ENCODE data around the gene HIF1A. TPM values are rescaled to one million over a fixed set of nuclear protein-coding genes. Genes with fewer than 3 reads are reported as not detected.

The HIF1A gene
- total RNA-seq, 1 donor from 2014 or later: 435 TPM

DNA sequence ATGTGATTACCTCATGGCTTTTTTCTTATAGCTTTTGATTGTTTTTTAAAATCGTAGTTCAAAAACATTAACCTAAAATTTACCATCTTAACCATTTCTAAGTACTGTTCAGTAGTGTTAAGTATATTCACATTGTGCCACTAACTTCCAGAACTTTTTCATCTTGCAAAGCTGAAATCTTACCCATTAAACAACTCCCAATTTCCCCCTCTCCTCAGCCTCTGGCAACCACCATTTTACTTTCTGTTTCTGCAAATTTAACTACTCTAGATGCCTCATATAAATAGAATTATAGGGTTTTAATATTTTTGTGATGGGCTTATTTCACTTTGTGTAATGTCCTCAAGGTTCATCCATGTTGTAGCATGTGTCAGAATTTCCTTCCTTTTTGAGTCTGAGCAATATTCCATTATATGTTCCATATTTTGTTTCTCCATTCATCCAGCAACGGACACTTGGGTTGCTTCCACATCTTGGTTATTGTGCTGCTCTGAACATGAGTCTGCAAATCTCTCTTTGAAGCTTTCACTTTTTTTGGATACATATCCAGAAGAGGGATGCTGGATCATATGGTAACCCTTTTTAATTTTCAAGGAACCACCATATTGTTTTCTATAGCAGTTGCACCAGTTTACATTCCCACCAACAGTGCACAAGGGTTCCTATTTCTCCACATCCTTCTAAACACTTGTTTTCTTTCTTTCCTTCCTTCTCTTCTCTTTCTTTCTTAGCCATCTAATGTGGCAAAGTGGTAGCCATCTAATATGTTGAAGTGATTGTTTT, 5.0 kb downstream of the HIF1A start:
- peaks cover 10% of the 10 kb centered on the region for H3K36me3 Mint-ChIP-seq (ENCODE audit: low read depth, unreplicated experiment)
- H4K20me1 ChIP-seq (ENCODE audit: insufficient read depth, low read length): peaks cover 93% of the 10 kb centered on the region
- H3K4me1 ChIP-seq (ENCODE audit: insufficient read depth, low read length): no peaks in the 10 kb centered on the region
- no peaks in the 10 kb centered on the region for H3K27me3 Mint-ChIP-seq (ENCODE audit: low read depth, unreplicated experiment)
- no peak overlapping the region for H2AFZ ChIP-seq (ENCODE audit: low read depth, low read length)
- no peaks in the 10 kb centered on the region for H3K9me3 ChIP-seq (ENCODE audit: insufficient read depth, low read depth, low read length)
- TF ChIP-seq, protein P1, sequence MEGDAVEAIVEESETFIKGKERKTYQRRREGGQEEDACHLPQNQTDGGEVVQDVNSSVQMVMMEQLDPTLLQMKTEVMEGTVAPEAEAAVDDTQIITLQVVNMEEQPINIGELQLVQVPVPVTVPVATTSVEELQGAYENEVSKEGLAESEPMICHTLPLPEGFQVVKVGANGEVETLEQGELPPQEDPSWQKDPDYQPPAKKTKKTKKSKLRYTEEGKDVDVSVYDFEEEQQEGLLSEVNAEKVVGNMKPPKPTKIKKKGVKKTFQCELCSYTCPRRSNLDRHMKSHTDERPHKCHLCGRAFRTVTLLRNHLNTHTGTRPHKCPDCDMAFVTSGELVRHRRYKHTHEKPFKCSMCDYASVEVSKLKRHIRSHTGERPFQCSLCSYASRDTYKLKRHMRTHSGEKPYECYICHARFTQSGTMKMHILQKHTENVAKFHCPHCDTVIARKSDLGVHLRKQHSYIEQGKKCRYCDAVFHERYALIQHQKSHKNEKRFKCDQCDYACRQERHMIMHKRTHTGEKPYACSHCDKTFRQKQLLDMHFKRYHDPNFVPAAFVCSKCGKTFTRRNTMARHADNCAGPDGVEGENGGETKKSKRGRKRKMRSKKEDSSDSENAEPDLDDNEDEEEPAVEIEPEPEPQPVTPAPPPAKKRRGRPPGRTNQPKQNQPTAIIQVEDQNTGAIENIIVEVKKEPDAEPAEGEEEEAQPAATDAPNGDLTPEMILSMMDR (IDR thresholded peaks at IDR 0.05; ENCODE audit: insufficient read depth, low read depth, low read length): no peak
- TF ChIP-seq EZH2 (IDR thresholded peaks at IDR 0.05; ENCODE audit: insufficient read depth, low read length): no peak
- peak overlapping the region; percentile 99 for H3K4me3 Mint-ChIP-seq (ENCODE audit: unreplicated experiment)
- H3K9me3 Mint-ChIP-seq (ENCODE audit: unreplicated experiment): no peaks in the 10 kb centered on the region
- no peaks in the 10 kb centered on the region for H3K36me3 ChIP-seq (ENCODE audit: insufficient read depth, low read length)
- no peak overlapping the region for H3K27ac ChIP-seq (ENCODE audit: low read depth, low read length)
- peak overlapping the region; percentile 43 for H3K4me3 ChIP-seq (ENCODE audit: insufficient read depth, low read depth, low read length)
- H3K4me1 Mint-ChIP-seq (ENCODE audit: low read depth, unreplicated experiment): peaks cover 20% of the 10 kb centered on the region
- H3K4me2 ChIP-seq (ENCODE audit: low read length): peak overlapping the region; percentile 97
- peak overlapping the region; percentile 19 for H3K9ac ChIP-seq (ENCODE audit: low read length)
- H3K27ac Mint-ChIP-seq (ENCODE audit: unreplicated experiment): peak overlapping the region; percentile 42
- FAIRE-seq (peak; percentile 70), DNase-seq (ENCODE audit: low read depth) (no peak)
- H3K27me3 ChIP-seq (ENCODE audit: insufficient read depth, low read length): no peaks in the 10 kb centered on the region
- H3K79me2 ChIP-seq (ENCODE audit: insufficient read depth, low read length): peaks cover 100% of the 10 kb centered on the region

DNA sequence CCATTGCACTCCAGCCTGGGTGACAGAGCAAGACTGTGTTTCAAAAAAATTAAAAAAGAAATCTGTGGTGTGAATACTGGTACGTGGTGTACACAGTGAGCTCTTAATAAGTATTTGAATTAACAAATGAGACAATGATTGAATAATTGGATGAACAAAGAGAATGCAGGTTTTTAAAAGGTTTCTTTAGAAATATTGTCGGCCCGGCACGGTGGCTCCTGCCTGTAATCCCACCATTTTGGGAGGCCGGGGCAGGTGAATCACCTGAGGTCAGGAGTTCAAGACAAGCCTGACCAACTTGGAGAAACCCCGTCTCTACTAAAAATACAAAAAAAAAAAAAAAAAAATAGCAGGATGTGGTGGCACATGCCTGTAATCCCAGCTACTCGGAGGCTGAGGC, 6.6 kb downstream of the HIF1A start:
- Histone ChIP-seq H4K20me1 (ENCODE audit: insufficient read depth, low read length) (peaks cover 98% of the 10 kb centered on the region), H3K9ac (ENCODE audit: low read length) (no peak overlapping the region), H3K4me2 (ENCODE audit: low read length) (peak overlapping the region; percentile 97), H3K4me1 (ENCODE audit: insufficient read depth, low read length) (no peaks in the 10 kb centered on the region), H3K36me3 (ENCODE audit: insufficient read depth, low read length) (no peaks in the 10 kb centered on the region), H3K79me2 (ENCODE audit: insufficient read depth, low read length) (peaks cover 100% of the 10 kb centered on the region), H3K9me3 (ENCODE audit: insufficient read depth, low read depth, low read length) (no peaks in the 10 kb centered on the region), H3K4me3 (ENCODE audit: insufficient read depth, low read depth, low read length) (no peak overlapping the region), H3K27me3 (ENCODE audit: insufficient read depth, low read length) (no peaks in the 10 kb centered on the region), H2AFZ (ENCODE audit: low read depth, low read length) (no peak overlapping the region), H3K27ac (ENCODE audit: low read depth, low read length) (no peak overlapping the region)
- Mint-ChIP-seq H3K4me1 (ENCODE audit: low read depth, unreplicated experiment) (peaks cover 34% of the 10 kb centered on the region), H3K4me3 (ENCODE audit: unreplicated experiment) (peak overlapping the region; percentile 83), H3K9me3 (ENCODE audit: unreplicated experiment) (no peaks in the 10 kb centered on the region), H3K27me3 (ENCODE audit: low read depth, unreplicated experiment) (no peaks in the 10 kb centered on the region), H3K36me3 (ENCODE audit: low read depth, unreplicated experiment) (peaks cover 8% of the 10 kb centered on the region), H3K27ac (ENCODE audit: unreplicated experiment) (no peak overlapping the region)
- no peak for DNase-seq (ENCODE audit: low read depth)
- FAIRE-seq: no peak
- no peak for TF ChIP-seq EZH2 (IDR thresholded peaks at IDR 0.05; ENCODE audit: insufficient read depth, low read length)
- TF ChIP-seq, protein P1 (IDR thresholded peaks at IDR 0.05; ENCODE audit: insufficient read depth, low read depth, low read length): no peak
